ENCODE data around the gene ECM2.

The ECM2 gene

GRCh38 chr9:92455217-92455616 lies 80.6 kb downstream of the ECM2 start:
- no peak for DNase-seq

- DNase-seq = no peak
Measured at GRCh38 chr9:92446536-92446935, 89.3 kb downstream of the ECM2 start.

Measured in NCI-H1417 treated with DMSO at 0.1 percent for 48 hours (cell line).